Inferior parietal cortex (tissue), 1 donor: ENCODE results near the gene CRYGB.
"Not testable (repeated sequence)": the region's sequence is repeated elsewhere in the genome, so short reads cannot be mapped to it uniquely, and the experiment has no call there.

Source experiments
- DNase-seq: peaks from one replicate; pipeline ENCODE4 v3.0.0-alpha.2; 2016; ENCODE audit errors: extremely low spot score

Gene CRYGB

DNA sequence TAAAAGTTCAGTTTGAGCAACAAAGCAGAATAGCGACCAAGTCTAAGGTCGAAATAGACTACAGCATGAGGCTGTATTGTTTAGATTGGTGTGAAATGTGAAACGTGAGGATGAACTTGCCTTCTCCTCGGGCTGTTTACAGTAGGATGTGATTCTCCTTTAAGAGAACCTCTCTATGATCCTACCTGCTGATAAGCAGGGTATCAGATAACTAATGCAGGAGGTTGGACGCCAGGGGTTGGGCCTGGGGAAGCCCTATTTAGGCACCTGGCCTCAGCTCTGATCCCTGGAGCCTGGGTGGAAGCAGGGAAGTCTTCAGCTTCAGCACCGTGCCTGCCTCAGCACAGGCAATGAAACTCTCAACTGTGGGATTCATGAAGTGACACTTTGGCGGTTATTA, 33.0 kb downstream of the CRYGB start:
- no peak for DNase-seq

DNA sequence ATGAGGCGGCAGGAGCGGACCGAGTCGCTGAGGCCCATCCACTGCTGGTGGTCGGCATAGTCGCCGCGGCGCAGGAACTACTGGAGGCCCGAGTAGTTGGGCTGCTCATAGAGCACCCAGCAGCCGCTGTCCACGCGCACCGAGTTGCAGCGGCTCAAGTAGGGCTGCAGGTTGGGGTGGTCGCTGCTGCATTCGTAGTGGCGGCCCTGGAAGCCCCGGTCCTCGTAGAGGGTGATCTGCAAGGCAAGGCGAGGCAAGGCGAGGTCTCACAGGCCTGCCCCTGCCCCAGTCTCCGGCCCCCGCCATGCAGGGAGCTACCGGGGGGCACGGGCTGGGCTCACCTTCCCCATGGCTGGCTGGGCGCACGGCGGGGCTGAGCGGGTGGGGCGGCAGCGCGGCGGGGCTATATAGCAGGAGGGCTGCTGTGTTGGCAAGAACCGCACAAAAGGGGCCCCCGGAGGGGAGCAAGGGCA, 33.6 kb downstream of the CRYGB start:
- DNase-seq, result not testable (repeated sequence)

DNA sequence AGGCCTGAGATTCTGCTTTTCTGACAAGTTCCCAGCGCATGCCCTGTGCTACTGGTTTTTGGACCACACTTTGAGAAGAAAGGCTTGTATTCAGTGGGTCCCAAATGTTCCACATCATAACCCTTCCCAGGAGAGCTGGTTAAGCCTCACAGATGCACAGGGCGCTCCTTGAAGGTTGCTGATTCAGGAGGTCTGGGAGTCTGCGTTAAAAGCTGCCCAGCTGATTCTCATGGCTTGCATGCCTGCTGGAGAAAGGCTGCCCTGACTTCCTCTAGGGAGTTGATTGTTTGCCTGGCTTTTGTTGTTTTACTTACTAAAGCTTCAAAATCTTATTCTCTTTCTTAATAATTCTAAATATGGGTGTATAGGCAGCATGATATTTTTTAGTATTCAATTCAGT, 42.3 kb downstream of the CRYGB start:
- DNase-seq, result no peak

DNA sequence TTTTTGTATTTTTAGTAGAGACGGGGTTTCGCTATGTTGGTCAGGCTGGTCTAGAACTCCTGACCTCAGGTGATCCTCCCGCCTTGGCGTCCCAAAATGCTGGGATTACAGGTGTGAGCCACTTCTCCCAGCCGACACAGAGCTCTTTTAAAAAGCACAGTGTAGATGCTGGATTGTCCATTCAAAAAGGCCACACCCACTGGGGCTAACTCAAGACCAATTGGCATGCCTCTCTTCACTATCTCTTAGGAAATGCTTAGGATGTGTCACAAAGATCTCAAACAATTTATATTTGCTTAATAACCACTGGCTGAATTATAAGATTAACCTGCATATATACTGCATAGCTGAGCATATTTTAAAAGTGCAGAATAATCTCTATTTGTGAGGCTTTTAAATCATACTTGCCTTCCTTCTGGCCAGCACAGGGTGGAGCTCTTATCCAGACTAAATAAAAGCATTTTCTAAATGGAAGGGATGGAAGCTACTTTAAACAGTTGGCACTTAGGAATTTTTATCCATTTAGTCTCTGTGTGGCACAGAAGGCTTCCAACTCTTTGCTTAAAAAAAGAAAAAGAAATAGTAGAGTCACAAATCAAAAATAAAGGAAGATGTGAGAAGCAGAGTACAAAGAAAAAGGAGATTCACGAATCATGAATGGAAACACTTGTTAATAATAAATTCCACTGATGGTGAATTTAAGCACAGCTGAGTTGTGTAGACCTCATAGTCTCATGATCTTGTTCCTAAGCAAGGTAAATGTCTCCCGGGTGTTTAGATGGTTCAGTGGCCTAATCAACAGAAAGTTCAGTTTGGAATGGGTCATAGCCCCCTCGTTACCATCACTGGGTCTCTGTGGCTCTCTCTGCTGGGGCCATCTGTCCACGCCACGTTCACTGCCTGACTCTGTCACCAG, 44.0 kb downstream of the CRYGB start:
- DNase-seq, result peak; percentile 54

DNA sequence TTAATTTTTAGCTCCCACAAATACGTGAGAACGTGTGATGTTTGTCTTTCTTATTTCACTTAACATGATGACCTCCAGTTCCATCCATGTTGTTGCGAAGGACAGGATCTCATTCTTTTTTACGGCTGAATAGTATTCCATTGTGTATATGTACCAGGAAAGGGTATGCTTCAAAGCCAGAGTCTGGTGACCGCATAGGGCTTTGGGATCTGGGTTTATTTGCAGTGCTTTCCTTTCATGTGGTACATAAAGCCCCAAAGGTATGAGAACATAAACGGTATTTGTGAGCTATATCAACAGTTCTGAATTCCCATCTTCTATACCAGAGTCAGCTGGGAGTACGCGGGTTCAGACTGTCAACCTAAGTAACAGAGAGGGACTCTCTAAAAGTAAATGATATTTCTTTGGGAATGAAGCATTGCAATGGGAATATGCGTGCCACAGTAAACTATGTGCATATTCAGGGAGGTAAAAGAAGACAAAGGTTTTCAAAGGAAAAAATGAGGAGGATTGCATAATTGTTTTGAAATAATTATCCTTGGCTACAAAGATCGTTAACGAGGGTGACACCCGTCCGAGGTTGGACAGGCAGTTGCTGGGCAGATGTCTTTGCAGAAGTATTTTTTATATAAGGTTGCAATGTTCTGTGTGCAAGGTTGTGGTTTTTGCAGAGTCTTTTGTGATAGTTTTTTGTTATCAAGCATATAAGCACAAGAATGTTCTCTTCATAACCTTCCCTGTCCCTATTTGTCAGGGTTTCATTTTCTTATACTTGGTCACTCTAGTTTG, 46.1 kb downstream of the CRYGB start:
- DNase-seq, result no peak

DNA sequence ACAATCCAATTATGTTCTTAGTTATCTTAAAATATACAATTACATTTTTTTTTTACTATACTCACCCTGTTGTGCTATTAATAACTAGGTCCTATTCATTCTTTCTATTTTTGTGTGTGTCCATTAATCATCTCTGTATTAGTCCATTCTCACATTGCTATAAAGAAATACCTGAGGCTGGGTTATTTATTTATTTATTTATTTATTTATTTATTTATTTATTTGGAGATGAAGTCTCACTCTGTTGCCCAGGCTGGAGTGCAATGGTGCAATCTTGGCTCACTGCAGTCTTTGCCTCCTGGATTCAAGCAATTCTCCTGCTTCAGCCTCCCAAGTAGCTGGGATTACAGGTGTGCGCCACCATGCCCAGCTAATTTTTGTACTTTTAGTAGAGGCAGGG, 47.3 kb downstream of the CRYGB start:
- not testable (repeated sequence) for DNase-seq

DNA sequence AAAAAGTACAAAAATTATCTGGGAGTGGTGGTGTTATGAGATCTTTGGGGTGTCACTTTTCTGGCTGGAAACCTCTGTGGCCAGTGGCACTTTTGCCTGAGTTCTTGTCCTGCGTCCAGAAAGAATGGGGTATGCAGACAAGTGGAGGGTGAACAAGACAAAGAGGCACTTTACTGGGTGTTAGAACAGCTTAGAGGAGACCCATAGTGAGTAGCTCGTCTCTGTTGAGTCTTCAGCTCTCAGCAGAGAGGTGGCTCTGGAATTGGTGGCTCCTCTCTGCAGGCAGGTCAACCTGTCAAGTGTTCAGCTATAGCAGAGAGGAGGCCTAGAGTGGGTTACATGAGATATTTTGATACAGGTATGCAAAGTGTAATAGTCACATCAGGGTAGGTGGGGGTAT, 47.7 kb downstream of the CRYGB start:
- DNase-seq, result no peak

DNA sequence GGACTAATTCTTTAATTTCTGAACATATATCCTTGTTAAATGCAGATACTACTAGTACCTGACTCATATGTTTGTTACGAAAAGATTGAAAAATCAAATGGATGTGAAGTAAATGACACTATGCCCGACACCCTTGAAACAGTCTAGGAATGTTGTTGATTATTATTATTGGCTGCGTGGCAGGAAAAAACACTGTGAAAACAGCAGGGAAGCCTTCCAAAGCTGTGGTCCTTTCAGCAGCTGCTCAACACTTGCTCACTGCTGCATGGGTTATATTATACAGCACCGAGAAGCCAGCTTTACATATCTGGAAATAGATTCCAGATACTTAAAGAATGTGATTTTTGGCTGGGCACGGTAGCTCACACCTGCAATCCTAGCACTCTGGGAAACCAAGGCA, 48.2 kb downstream of the CRYGB start:
- DNase-seq, result no peak

DNA sequence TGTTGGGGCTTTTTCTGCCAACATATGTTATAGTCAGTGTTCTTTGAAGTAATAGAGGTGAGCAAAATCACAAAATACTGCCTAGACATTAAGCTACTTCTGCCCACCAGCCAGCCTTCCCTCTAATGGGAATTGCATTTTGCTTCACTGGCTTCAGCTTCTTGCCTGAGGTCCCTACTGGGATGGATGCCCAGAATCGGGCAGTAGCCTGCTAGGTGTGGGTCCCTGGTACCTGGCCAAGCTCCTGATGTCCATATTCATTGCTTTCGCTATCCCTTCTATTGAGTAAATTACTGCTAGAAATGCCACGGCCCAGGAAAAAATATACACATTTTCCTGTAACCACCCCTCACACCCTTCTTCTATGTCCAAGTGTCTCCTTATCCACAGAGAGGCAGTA, 48.6 kb downstream of the CRYGB start:
- no peak for DNase-seq

DNA sequence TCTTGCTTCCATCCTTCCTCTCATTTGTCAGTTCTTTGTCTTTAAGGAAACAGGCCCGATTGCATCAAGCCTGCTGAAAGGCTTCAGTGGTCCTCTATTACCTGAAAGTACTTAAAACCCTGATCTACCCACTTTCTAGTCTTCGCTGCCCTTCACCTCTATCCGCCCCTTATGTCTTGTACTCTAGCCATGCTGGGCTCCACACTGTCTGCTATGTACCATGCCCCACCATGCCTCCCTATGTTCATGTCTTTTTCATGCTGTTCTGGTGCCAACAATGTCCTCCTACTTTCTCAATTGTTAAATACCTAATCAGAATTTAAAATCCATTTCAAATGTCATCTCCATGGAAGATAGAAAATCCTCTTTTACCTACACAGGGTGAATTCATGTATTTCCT, 49.9 kb downstream of the CRYGB start:
- no peak for DNase-seq

DNA sequence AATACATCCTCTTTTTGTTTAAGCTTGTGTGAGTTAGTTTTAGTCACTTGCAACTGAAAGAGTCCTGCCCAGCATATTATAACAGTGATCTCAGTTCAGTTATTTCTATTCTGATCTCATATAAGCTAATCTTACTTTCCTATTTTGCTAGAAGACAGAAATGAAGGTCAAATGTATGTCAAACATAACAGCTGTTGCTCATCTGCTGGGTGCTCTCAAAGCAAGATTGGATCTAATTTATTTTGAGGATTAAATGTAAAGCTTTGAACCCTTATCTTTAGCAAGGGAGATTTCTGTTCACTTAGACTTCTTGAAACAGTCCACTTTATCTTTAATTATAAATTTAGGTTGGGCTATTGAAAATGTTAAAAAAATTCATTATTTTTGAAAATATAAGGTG, 52.8 kb downstream of the CRYGB start:
- no peak for DNase-seq
